ENCODE data around the gene GNA15.
"Not testable (repeated sequence)": the region's sequence is repeated elsewhere in the genome, so short reads cannot be mapped to it uniquely, and the experiment has no call there.

Gene GNA15

DNA sequence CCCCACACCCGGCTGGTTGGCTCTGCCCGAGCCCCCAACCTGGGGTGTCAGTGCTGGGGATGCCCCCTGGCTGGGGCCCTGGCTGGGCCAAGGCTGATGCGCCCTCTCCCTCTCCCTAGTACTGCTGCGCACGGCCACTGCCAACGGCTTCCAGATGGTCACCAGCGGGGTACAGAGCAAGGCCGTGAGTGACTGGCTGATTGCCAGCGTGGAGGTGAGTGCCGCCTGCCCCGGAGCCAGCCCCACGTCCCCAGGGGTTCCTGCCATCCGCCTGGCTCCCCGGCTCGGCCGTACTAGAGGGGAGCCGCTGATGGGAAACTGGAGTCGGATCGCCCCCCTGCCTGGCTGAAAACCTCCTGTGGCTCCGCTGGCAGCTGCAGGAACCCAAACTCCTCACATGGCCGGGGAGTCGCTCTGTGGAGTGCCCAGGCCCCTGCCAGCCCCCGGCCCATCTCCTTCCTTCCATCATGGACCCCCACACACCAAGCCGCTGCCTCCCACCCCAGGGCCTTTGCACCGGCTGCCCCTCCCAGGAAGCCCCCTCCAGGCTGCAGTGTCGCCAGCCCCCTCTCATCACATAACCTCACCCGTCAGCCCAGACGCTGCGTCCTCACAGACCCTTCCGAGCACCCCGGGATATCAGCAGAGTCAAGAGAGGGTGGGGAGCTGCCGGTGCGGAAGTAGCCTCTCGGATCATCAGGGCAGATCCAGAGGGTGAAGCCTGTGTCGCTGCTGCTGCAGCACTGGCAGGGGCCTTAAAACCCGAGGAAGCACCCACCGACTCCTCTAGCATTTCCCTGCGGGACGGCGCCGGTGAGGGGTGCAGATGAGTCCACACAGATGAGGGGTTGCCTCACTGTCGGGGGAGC, 60.5 kb downstream of the GNA15 start:
- TF ChIP-seq, protein P1, sequence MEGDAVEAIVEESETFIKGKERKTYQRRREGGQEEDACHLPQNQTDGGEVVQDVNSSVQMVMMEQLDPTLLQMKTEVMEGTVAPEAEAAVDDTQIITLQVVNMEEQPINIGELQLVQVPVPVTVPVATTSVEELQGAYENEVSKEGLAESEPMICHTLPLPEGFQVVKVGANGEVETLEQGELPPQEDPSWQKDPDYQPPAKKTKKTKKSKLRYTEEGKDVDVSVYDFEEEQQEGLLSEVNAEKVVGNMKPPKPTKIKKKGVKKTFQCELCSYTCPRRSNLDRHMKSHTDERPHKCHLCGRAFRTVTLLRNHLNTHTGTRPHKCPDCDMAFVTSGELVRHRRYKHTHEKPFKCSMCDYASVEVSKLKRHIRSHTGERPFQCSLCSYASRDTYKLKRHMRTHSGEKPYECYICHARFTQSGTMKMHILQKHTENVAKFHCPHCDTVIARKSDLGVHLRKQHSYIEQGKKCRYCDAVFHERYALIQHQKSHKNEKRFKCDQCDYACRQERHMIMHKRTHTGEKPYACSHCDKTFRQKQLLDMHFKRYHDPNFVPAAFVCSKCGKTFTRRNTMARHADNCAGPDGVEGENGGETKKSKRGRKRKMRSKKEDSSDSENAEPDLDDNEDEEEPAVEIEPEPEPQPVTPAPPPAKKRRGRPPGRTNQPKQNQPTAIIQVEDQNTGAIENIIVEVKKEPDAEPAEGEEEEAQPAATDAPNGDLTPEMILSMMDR (conservative IDR thresholded peaks at IDR 0.05; ENCODE audit: low read depth, low read length) = no peak
- H3K4me3 ChIP-seq (ENCODE audit: low read length) = no peak overlapping the region
- DNase-seq (ENCODE audit: low read depth) = no peak

DNA sequence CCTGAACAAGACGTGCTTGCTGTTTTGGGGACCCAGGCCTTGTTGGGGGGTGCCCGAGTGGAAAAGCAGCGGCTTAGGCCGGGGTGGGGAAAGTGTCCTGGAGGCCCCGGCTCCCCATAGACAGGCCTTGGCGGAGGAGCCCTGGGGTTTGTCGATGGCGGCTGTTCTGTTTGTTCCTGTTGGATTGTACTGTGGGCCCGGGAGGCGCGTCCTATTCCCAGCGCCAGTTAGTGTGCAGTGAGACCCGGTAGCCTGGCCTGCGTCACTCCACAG, 61.0 kb downstream of the GNA15 start:
- TF ChIP-seq, protein P1 (conservative IDR thresholded peaks at IDR 0.05; ENCODE audit: low read depth, low read length) = no peak
- no peak overlapping the region for H3K4me3 ChIP-seq (ENCODE audit: low read length)
- no peak for DNase-seq (ENCODE audit: low read depth)

GRCh38 chr19:3198901-3199700, 63.3 kb downstream of the GNA15 start:
- no peak overlapping the region for H3K4me3 ChIP-seq (ENCODE audit: low read length)
- TF ChIP-seq, protein P1 (conservative IDR thresholded peaks at IDR 0.05; ENCODE audit: low read depth, low read length) = no peak
- no peak for DNase-seq (ENCODE audit: low read depth)

DNA sequence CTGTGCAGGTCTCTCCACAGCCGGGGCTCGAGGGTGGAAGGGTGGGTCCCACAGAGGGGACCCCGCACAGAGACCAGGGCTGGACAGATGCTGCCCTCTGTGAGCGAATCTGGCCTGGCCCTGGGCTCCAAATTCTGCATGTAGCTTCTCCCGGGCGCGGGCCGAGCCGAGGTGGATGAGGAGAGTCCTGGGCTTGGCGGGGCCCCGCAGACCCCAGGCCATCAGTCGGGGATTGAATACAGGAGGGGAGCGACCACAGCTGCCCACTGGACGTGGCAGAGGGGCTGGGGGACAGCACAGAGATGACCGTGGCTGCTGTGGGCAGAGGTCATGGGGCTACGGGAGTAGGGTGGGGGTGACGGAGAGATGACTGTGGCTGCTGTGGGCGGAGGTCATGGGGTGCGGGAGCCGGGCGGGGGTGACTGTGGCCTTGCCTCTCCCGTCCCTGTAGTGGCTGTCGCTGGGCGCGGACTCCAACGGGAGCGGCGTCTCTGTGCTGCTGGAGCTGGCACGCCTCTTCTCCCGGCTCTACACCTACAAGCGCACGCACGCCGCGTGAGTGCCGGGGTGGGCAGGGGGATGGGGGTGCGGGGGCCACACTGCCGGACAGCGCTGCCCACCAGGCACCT, 65.4 kb downstream of the GNA15 start:
- no peak for DNase-seq (ENCODE audit: low read depth)
- TF ChIP-seq, protein P1 (conservative IDR thresholded peaks at IDR 0.05; ENCODE audit: low read depth, low read length) = no peak
- H3K4me3 ChIP-seq (ENCODE audit: low read length) = no peak overlapping the region

DNA sequence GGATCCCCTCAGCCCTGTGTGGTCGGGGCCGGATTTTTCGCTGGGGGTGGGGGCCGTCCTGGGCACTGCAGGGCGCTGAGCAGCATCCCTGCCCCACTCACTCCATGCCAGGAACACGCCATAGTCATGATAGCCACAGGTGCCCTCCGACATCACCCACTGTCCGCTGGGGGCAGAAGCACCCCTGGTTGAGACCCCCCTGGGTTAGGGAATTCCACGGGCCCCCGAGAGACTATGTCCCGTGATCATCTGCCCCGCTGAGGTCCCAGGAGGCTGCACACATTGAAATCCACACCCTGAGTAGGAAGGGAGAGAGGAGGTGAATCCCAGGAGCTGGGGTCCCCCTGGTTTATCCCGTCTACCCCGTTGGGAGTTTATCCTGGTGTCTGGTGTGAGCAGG, 66.1 kb downstream of the GNA15 start:
- H3K4me3 ChIP-seq (ENCODE audit: low read length) = no peak overlapping the region
- TF ChIP-seq, protein P1 (conservative IDR thresholded peaks at IDR 0.05; ENCODE audit: low read depth, low read length) = no peak
- DNase-seq (ENCODE audit: low read depth) = no peak

- H3K4me3 ChIP-seq (ENCODE audit: low read length) = no peak overlapping the region
- TF ChIP-seq, protein P1 (conservative IDR thresholded peaks at IDR 0.05; ENCODE audit: low read depth, low read length) = no peak
- no peak for DNase-seq (ENCODE audit: low read depth)
Measured at GRCh38 chr19:3202346-3202745, 66.5 kb downstream of the GNA15 start.

GRCh38 chr19:3202895-3203294, 67.1 kb downstream of the GNA15 start:
- H3K4me3 ChIP-seq (ENCODE audit: low read length) = not testable (repeated sequence)

More at GRCh38 chr19:3202895-3203294, 67.1 kb downstream of the GNA15 start:
- not testable (repeated sequence) for DNase-seq (ENCODE audit: low read depth)

All from retinal pigment epithelial cell (primary cell).